OCI-LY7 (cell line): ENCODE data around the gene GAS7. TPM values are rescaled to one million over a fixed set of nuclear protein-coding genes. Genes with fewer than 3 reads are reported as not detected.

Experiments used
- BruUV-seq: library from RNA; stranded (reverse); fragments of 400-500 nt; replicated peaks from 2 replicates; lab custom pipeline; 2021; lab: Mats Ljungman, UMichigan
- CTCF ChIA-PET: fragments of 300-600 bp; sonication (Branson Sonifier 250); formaldehyde crosslinking; loops from one replicate; lab custom pipeline; 2022; ENCODE audit warnings: antibody characterized with exemption; ENCODE audit not compliant: unreplicated experiment; lab: Charles Lee
- POLR2A ChIA-PET: fragments of 300-600 bp; sonication (Branson Sonifier 250); formaldehyde crosslinking; loops from one replicate; lab custom pipeline; 2022; ENCODE audit warnings: antibody characterized with exemption; lab: Charles Lee
- DNase-seq: peaks from one replicate; pipeline ENCODE4 v3.0.0-alpha.2; 2015; ENCODE audit warnings: low spot score
- H2AFZ ChIP-seq: fragments of 200-600 bp; sonication (generic), shearing (Covaris generic); 2 replicates; pipeline ENCODE4 v1.6.1; 2014; ENCODE audit warnings: mild to moderate bottlenecking, antibody characterized with exemption, low read length, moderate library complexity
- H3K27ac ChIP-seq: fragments of 200-600 bp; sonication (generic); 2 replicates; pipeline ENCODE4 v1.5.1; 2014; ENCODE audit warnings: mixed run types, low read depth, mild to moderate bottlenecking, moderate library complexity, low read length, inconsistent platforms; ENCODE audit not compliant: poor library complexity, severe bottlenecking
- H3K36me3 ChIP-seq: fragments of 200-600 bp; sonication (generic); 2 replicates; pipeline ENCODE4 v1.6.1; 2014; ENCODE audit warnings: mild to moderate bottlenecking, antibody characterized with exemption, low read length, moderate library complexity, mixed read lengths; ENCODE audit not compliant: insufficient read depth
- H3K4me1 ChIP-seq: fragments of 200-600 bp; sonication (generic); 2 replicates; pipeline ENCODE4 v1.5.1; 2014; ENCODE audit warnings: mild to moderate bottlenecking, low read length; ENCODE audit not compliant: insufficient read depth, poor library complexity, severe bottlenecking
- H3K4me2 ChIP-seq: fragments of 200-600 bp; sonication (generic); 2 replicates; pipeline ENCODE4 v1.6.1; 2014; ENCODE audit warnings: mild to moderate bottlenecking, low read length
- H3K4me3 ChIP-seq: fragments of 200-600 bp; sonication (generic); 2 replicates; pipeline ENCODE4 v1.5.1; 2014; ENCODE audit warnings: mild to moderate bottlenecking, low read depth, low read length; ENCODE audit not compliant: poor library complexity, severe bottlenecking
- H3K79me2 ChIP-seq: fragments of 200-600 bp; sonication (generic); 2 replicates; pipeline ENCODE4 v1.6.1; 2016; ENCODE audit warnings: low read depth, mild to moderate bottlenecking, low read length, moderate library complexity, mixed read lengths; ENCODE audit not compliant: insufficient read depth
- H3K9me2 ChIP-seq: fragments of 200-600 bp; sonication (generic); 2 replicates; pipeline ENCODE4 v1.6.1; 2016; ENCODE audit warnings: mild to moderate bottlenecking, low read length, mixed read lengths; ENCODE audit not compliant: insufficient read depth
- H3K9me3 ChIP-seq: fragments of 200-600 bp; sonication (generic); 2 replicates; pipeline ENCODE4 v1.6.1; 2014; ENCODE audit warnings: mild to moderate bottlenecking, mixed run types, low read length, mixed read lengths
- H4K20me1 ChIP-seq: fragments of 200-600 bp; sonication (generic); 2 replicates; pipeline ENCODE4 v1.6.1; 2014; ENCODE audit warnings: mild to moderate bottlenecking, antibody characterized with exemption, low read length, moderate library complexity, mixed read lengths; ENCODE audit not compliant: insufficient read depth
- EZH2phosphoT487 ChIP-seq: fragments of 200-600 bp; sonication (generic); IDR thresholded peaks from 2 replicates; pipeline ENCODE4 v1.6.1; 2018; ENCODE audit warnings: low read depth, borderline replicate concordance, mild to moderate bottlenecking, mixed run types, antibody characterized with exemption, low read length, moderate library complexity, mixed read lengths
- intact Hi-C: fragments of 100-400 bp; cut with micrococcal nuclease; formaldehyde crosslinking; loops from one replicate; pipeline ENCODE4 v1.10.0; 2022; ENCODE audit not compliant: unreplicated experiment
- total RNA-seq, 2 experiments: library from RNA; depleted of rRNA in 1 of 2; stranded (reverse); fragments of >200 nt in 1 of 2; shearing (Covaris generic) in 1 of 2; gene quantifications; 2 replicates each; pipeline ENCODE4 v1.2.3, GENCODE V29; 2014 to 2022
- TF ChIP-seq, protein P1 (sequence below): fragments of 200-600 bp; sonication (generic); conservative IDR thresholded peaks from 2 replicates; pipeline ENCODE4 v1.5.1; 2014; ENCODE audit warnings: mild to moderate bottlenecking, antibody characterized with exemption, low read length, moderate library complexity, mixed read lengths

GAS7 gene
- total RNA-seq, 2 experiments from 2014 or later = 1.5 TPM; not detected in 1

GRCh38 chr17:10109146-10109545 lies 89.3 kb downstream of the GAS7 start:
- no peaks in the 10 kb centered on the region for H3K4me1 ChIP-seq
- BruUV-seq = no TSS peak
- H3K36me3 ChIP-seq = no peaks in the 10 kb centered on the region
- H4K20me1 ChIP-seq = no peaks in the 10 kb centered on the region
- no peak overlapping the region for H2AFZ ChIP-seq
- H3K4me2 ChIP-seq = no peak overlapping the region
- H3K9me3 ChIP-seq = no peaks in the 10 kb centered on the region
- no peaks in the 10 kb centered on the region for H3K9me2 ChIP-seq
- CTCF ChIA-PET = no interaction called here
- intact Hi-C loops = no loop called here
- no peak overlapping the region for H3K4me3 ChIP-seq
- DNase-seq = no peak
- no peak overlapping the region for H3K27ac ChIP-seq
- POLR2A ChIA-PET = no interaction called here
- no peaks in the 10 kb centered on the region for H3K79me2 ChIP-seq
- TF ChIP-seq EZH2phosphoT487 = no peak
- TF ChIP-seq, protein P1, sequence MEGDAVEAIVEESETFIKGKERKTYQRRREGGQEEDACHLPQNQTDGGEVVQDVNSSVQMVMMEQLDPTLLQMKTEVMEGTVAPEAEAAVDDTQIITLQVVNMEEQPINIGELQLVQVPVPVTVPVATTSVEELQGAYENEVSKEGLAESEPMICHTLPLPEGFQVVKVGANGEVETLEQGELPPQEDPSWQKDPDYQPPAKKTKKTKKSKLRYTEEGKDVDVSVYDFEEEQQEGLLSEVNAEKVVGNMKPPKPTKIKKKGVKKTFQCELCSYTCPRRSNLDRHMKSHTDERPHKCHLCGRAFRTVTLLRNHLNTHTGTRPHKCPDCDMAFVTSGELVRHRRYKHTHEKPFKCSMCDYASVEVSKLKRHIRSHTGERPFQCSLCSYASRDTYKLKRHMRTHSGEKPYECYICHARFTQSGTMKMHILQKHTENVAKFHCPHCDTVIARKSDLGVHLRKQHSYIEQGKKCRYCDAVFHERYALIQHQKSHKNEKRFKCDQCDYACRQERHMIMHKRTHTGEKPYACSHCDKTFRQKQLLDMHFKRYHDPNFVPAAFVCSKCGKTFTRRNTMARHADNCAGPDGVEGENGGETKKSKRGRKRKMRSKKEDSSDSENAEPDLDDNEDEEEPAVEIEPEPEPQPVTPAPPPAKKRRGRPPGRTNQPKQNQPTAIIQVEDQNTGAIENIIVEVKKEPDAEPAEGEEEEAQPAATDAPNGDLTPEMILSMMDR = no peak

DNA sequence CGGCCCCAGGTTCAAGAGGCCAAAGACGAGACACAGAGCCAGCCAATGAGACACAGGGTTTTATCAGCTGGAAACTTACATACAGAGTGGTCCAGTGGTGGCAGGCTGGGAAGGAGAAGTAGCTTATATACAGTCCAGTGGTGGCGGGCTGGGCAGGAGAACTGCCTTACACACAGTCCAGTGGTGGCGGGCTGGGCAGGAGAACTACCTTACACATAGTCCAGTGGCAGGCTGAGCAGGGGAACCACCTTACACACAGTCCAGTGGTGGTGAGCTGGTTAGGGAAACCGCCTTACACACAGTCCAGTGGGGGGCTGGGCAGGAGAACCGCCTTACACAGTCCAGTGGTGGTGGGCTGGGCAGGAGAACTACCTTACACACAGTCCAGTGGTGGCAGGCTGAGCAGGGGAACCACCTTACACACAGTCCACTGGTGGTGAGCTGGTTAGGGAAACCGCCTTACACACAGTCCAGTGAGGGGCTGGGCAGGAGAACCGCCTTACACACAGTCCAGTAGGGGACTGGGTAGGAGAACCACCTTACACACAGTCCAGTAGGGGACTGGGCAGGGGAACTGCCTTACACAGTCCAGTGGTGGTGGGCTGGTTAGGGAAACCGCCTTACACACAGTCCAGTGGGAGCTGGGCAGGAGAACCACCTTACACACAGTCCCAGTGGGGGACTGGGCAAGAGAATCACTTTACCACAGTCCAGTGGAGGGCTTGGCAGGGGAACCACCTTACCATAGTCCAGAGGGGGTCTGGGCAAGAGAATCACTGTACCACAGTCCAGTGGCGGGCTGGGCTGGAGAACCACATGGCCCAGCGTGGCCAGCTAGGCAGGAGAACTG lies 90.9 kb downstream of the GAS7 start:
- BruUV-seq = no TSS peak

More for the DNA sequence above, 90.9 kb downstream of the GAS7 start:
- H4K20me1 ChIP-seq = no peaks in the 10 kb centered on the region
- H3K4me2 ChIP-seq = no peak overlapping the region
- DNase-seq = no peak
- CTCF ChIA-PET = no interaction called here
- no peak overlapping the region for H2AFZ ChIP-seq
- intact Hi-C loops = no loop called here
- no peak overlapping the region for H3K4me3 ChIP-seq
- no peak for TF ChIP-seq EZH2phosphoT487
- TF ChIP-seq, protein P1 = no peak
- H3K36me3 ChIP-seq = no peaks in the 10 kb centered on the region
- H3K79me2 ChIP-seq = no peaks in the 10 kb centered on the region
- no peaks in the 10 kb centered on the region for H3K4me1 ChIP-seq
- POLR2A ChIA-PET = no interaction called here
- no peak overlapping the region for H3K27ac ChIP-seq
- no peaks in the 10 kb centered on the region for H3K9me3 ChIP-seq
- H3K9me2 ChIP-seq = no peaks in the 10 kb centered on the region
